Ishikawa (cell line): ENCODE results near the gene STK39.

Experiments used
- EGR1 ChIP-seq: IDR thresholded peaks from 2 replicates; pipeline ENCODE4 v1.6.1; 2012
- EP300 ChIP-seq: IDR thresholded peaks from 2 replicates; pipeline ENCODE4 v1.6.1; 2012; ENCODE audit warnings: borderline replicate concordance
- FOXM1 ChIP-seq: IDR thresholded peaks from 2 replicates; pipeline ENCODE4 v1.6.1; 2012; ENCODE audit warnings: low read depth, borderline replicate concordance
- NFIC ChIP-seq: IDR thresholded peaks from 2 replicates; pipeline ENCODE4 v1.6.1; 2012
- RAD21 ChIP-seq: IDR thresholded peaks from 2 replicates; pipeline ENCODE4 v1.6.1; 2012; ENCODE audit warnings: low read depth
- TAF1 ChIP-seq: IDR thresholded peaks from 2 replicates; pipeline ENCODE4 v1.6.1; 2012; ENCODE audit warnings: low read depth, mild to moderate bottlenecking
- TEAD4 ChIP-seq: IDR thresholded peaks from 2 replicates; pipeline ENCODE4 v1.6.1; 2012
- USF1 ChIP-seq: IDR thresholded peaks from 2 replicates; pipeline ENCODE4 v1.6.1; 2012
- YY1 ChIP-seq: IDR thresholded peaks from 2 replicates; pipeline ENCODE4 v1.6.1; 2012; ENCODE audit warnings: low read depth

- TF ChIP-seq TEAD4, result no peak
- TF ChIP-seq YY1, result peak; percentile 71
- peak; percentile 39 for TF ChIP-seq EP300
- peak; percentile 28; the same call in 1 of the 2 replicates for TF ChIP-seq TAF1
- no peak for TF ChIP-seq USF1
- peak; percentile 68 for TF ChIP-seq NFIC
- no peak for TF ChIP-seq RAD21
- peak; percentile 77 for TF ChIP-seq EGR1
- no peak for TF ChIP-seq FOXM1
These were observed at the start of gene STK39 for GRCh38 chr2:168247341-168248261.
